ENCODE measurements around the gene CANT1. TPM values are rescaled to one million over a fixed set of nuclear protein-coding genes. Genes with fewer than 3 reads are reported as not detected.

Gene CANT1
- total RNA-seq, 2 donors from 2014 or later = 302 to 322 TPM

GRCh38 chr17:78992542-78993212 lies 16.9 kb downstream of the CANT1 start:
- ATAC-seq = no peak
- intact Hi-C loops (cut with DNase I, micrococcal nuclease) = no loop called here
- peak; percentile 7 to 20 for DNase-seq

GRCh38 chr17:78991906-78992532 lies 17.5 kb downstream of the CANT1 start:
- intact Hi-C loops (cut with DNase I, micrococcal nuclease) = no loop called here
- DNase-seq (peak; percentile 2 to 21), ATAC-seq (no peak)

- DNase-seq = peak; percentile 3 to 21
- no peak for ATAC-seq
- intact Hi-C loops (cut with DNase I, micrococcal nuclease) = no loop called here
These were observed 18.4 kb downstream of the CANT1 start for GRCh38 chr17:78991017-78991738.

- intact Hi-C loops (cut with DNase I, micrococcal nuclease) = no loop called here
- no peak for ATAC-seq
- peak in 1 of 2 donors; percentile 13 for DNase-seq
These were observed 19.1 kb downstream of the CANT1 start for GRCh38 chr17:78990349-78991016.

GRCh38 chr17:78988152-78988551 lies 21.4 kb downstream of the CANT1 start:
- DNase-seq (no peak), ATAC-seq (peak; percentile 5)
- intact Hi-C loops (cut with DNase I, micrococcal nuclease) = no loop called here

- DNase-seq = peak in 1 of 2 donors; percentile 48
- intact Hi-C loops (cut with DNase I, micrococcal nuclease) = no loop called here
- ATAC-seq = peak; percentile 74
These were observed 22.8 kb downstream of the CANT1 start for GRCh38 chr17:78986649-78987328.

- peak; percentile 57 to 62 for DNase-seq
- intact Hi-C loops (cut with DNase I, micrococcal nuclease) = no loop called here
- peak; percentile 72 for ATAC-seq
These were observed 23.4 kb downstream of the CANT1 start for GRCh38 chr17:78986048-78986648.

GRCh38 chr17:78985395-78985794 lies 24.2 kb downstream of the CANT1 start:
- DNase-seq (no peak), ATAC-seq (no peak)
- intact Hi-C loops (cut with DNase I, micrococcal nuclease) = no loop called here

GRCh38 chr17:78981010-78981888 lies 28.3 kb downstream of the CANT1 start:
- ATAC-seq = no peak
- intact Hi-C loops (cut with DNase I, micrococcal nuclease) = no loop called here
- DNase-seq = no peak

GRCh38 chr17:78980624-78980972 lies 29.0 kb downstream of the CANT1 start:
- ATAC-seq (no peak), DNase-seq (no peak)
- intact Hi-C loops (cut with DNase I, micrococcal nuclease) = no loop called here

GRCh38 chr17:78979780-78980623 lies 29.6 kb downstream of the CANT1 start, which contains the start of gene LGALS3BP:
LGALS3BP (minus strand) TSS chr17:78979923; CDS start chr17:78977191, 2,732 bp downstream.
- ATAC-seq = peak; percentile 82
- intact Hi-C loops (cut with DNase I, micrococcal nuclease) = no loop called here
- peak; percentile 78 to 85 for DNase-seq

- ATAC-seq (peak; percentile 29), DNase-seq (no peak)
- intact Hi-C loops (cut with DNase I, micrococcal nuclease) = no loop called here
These were observed 31.3 kb downstream of the CANT1 start for GRCh38 chr17:78977997-78978973.

- no peak for DNase-seq
- no peak for ATAC-seq
- intact Hi-C loops (cut with DNase I, micrococcal nuclease) = no loop called here
These were observed 32.0 kb downstream of the CANT1 start for GRCh38 chr17:78977681-78977943.

GRCh38 chr17:78976907-78977680 lies 32.5 kb downstream of the CANT1 start:
- intact Hi-C loops (cut with DNase I, micrococcal nuclease) = no loop called here
- ATAC-seq (no peak), DNase-seq (no peak)

Measured in left colon (tissue), 2 donors.